Activated naive CD4-positive, alpha-beta T cell treated with anti-CD3 and anti-CD28 coated beads, Interleukin-2, amount 50 U/mL, for 16 hours (primary cell): ENCODE data around the gene KRTAP9-1.
"Not testable (repeated sequence)": the region's sequence is repeated elsewhere in the genome, so short reads cannot be mapped to it uniquely, and the experiment has no call there.

Source experiments
- DNase-seq: peaks from one replicate; pipeline ENCODE4 v3.0.0-alpha.2; 2020

The KRTAP9-1 gene

DNA sequence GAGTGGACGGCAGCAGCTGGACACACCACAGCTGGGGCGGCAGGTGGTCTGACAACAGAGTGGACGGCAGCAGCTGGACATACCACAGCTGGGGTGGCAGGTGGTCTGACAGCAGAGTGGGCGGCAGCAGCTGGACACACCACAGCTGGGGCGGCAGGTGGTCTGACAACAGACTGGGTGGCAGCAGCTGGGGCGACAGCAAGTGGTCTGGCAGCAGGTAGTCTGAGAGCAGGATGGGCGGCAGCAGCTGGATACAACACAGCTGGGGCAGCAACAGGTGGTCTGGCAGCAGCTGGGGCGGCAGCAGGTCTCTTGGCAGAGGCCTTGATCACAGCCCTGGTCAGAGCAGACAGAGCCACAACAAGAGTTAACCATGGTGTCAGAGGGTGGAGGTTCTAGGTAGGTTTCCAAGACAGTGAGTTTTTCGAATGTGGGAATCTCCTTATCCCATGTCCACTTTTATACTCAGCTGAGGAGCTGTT is 5.2 kb upstream of the KRTAP9-1 start, which contains the start of gene KRTAP4-1:
Gene KRTAP4-1 (minus strand): TSS at position 432 of the 482 bp plus-strand sequence. CDS start 57 bp downstream, at position 375.
- DNase-seq = no peak

DNA sequence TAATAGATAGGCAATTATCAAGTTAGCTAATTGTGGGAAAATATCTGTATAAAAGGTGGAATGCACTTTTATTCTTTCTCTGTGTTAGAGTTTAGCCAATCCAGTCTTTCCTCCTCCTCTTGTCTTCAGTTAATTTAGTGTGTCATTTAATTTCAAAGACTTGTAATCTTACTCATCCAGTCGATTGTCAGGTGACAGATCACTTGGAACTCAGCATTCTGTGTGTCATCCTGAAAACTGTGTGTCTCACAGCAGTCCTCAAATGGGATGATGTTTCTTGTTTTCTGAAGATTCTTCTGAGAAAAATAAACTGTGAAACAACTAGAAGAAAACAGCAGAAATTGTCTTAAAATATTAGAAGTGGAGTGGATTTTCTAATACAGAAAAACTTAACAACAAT is 4.7 kb upstream of the KRTAP9-1 start:
- DNase-seq = no peak

DNA sequence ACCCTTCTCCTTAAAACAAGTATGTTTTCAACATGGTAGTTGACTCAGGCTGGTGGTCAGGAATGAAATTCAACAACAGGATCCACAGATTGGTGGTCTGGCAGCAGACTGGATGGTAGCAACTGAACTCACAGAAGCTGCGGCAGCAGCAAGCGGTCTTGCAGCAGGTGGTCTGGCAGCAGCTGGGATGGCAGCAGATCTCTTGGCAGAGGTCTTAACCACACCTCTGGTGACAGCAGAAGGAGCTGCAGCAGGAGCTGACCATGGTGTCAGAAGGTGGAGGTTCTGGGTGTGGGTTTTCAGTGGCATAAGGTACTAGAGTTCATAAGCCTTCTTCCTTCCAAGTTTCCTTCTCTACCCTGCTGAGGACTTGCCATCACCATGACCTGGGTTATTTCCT is 2.8 kb upstream of the KRTAP9-1 start:
- DNase-seq = no peak

DNA sequence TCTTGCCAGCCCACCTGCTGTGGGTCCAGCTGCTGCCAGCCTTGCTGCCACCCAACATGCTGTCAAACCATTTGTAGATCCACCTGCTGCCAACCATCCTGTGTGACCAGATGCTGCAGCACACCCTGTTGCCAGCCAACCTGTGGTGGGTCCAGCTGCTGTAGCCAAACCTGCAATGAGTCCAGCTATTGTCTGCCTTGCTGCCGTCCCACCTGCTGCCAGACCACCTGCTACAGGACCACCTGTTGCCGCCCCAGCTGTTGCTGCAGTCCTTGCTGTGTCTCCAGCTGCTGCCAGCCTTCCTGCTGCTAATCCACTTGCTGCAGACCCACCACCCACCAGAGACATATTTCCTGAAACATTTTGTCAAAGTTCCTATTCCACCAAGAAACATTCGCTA is 641 bp downstream of the KRTAP9-1 start:
- DNase-seq = no peak

DNA sequence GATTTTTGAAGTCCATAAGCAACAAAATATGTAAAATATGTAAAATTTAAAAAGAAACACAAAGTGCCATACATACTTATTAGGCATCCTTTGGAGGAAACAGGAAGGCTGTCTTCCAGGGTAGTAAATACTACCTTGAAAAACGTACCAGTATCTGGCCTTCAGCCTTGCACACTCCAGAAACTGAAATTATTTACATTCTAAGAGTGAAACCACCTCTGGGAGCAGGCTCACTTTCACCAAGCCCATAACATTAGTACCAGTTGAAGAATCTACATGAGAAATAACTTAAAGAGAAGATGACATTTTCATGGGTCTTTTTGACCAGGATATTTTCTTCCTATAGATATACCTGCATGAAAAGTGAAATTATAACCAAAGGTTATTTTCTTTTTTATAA is 6.4 kb downstream of the KRTAP9-1 start:
- DNase-seq = no peak

DNA sequence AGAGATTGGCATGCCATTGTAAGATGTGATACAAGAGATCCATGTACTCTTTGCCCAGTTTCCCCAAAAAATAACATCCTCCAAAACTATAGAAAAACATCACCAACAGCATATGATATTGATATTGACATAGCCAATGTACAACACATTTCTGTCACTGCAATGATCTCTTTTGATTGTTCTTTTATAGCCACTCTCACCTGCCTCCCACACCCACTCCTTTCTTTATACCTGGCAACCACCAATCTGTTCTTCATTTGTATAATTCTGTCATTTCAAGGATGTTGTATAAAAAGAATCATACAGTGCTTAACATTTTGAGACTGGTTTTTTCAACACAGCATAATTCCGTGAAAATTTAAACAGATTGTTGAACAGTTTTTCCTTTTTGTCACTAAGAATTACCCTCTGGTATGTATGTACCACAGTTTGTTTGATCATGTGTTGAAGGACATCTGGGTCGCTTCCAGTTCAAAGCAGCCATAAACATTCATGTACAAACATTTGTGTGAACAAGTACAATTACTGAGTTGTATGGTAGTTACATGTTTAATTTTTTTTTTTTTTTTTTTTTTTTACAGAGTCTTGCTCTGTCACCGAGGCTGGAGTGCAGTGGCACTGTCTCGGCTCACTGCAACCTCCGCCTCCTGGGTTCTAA is 9.9 kb downstream of the KRTAP9-1 start:
- DNase-seq = no peak

DNA sequence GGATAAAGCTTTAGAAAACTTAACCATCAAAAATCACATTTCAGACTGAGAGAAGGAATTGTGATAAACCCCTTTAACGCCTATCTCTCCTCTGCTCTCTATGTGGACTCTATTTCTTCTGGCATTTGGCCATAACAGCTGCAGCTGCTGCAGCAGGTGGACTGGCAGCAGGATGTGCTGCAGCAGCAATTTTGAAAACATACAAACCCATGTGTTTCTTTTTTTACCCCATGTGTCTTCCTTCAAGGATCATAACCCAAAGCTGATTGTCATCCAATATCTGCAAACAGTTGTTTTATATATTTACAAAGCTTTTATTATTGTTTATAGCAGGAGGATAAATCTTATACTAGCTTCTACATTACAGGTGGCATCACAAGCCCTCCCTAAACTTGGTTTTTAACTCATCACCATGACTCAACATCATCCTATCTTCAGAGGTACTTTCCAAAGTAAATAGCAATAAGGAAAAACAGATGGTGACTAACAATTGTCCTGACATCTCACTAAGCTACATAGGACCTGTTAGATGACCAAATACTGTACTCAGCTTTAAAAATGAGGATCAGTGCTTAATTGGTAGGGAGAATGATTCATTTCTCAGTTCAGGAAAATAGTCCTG is 22.3 kb downstream of the KRTAP9-1 start:
- no peak for DNase-seq

DNA sequence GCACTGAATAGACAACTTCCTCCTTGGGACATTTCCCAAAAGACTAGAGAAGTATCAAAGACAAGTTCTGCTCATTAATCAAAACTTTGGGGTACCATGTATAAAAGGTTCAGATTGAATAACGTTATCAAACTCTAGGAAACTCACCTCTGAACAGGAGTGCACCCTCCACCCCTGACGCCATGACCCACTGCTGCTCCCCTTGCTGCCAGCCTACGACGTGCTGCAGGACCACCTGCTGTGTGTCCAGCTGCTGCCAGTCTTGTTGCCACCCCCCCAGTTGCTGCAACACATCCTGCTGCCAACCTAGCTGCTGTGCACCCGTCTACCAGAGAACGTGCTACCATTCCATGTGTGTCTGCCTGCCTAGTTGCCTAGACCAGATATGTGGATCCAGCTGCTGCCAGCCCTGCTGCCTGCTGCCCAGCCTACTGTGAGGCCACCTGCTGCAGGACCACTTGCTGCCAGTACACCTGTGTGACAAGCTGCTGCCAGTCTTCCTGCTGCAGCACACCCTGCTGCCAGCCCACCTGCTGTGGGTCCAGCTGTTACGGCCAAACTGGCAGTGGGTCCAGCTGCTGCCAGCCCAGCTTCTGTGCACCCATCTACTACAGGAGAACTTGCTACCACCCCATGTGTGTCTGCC is 23.0 kb downstream of the KRTAP9-1 start:
- no peak for DNase-seq

DNA sequence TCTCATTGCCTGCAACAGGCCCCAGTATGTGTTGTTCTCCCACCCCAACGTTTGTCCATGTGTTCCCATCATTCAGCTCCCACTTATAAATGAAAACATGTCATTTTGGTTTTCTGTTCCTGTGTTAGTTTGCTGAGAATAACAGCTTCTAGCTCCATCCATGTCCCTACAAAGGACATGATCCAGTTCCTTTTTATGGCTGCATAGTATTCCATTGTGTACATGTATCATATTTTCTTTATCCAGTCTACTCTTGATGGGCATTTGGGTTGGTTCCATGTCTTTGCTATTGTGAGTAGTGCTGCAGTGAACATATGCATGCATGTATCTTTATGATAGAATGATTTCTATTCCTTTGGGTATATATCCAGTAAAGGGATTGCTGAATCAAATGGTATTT is 26.0 kb downstream of the KRTAP9-1 start:
- no peak for DNase-seq

DNA sequence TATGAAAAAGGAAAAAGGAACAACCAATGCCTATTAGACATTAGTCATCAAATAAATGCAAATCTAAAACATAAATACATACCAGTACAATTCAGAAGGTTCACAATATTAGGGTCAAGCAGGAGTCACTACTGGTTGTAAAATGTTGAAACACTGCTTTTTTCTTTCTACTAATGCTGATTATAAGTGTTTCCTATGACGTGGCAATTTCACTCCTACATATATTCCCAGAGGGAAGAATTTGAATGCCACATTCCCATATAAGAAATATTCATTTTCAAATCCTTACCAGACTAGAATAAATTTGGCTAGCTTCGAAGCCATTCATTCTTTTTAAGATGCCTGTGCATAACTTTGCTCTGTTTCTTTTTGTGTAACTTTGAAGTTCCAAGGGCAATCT is 34.1 kb downstream of the KRTAP9-1 start:
- DNase-seq = no peak

DNA sequence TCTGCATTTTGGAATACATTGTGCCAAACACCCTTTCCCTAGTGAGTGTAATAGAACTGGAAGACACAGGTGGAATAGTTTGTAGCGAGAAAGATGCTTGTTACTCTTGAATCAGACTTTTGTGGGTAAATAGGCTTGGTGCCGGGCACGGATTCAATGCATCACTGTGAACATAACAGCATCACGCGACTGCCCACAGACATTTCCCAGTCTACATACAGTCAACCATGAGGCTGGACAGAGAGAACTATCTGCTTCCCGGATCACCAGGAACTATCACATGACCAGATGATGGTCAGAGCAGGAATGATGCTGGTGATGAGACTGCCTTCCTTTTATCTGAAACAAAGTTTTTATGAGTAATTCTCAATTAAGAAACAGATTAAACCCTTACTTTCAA is 36.4 kb downstream of the KRTAP9-1 start:
- no peak for DNase-seq

DNA sequence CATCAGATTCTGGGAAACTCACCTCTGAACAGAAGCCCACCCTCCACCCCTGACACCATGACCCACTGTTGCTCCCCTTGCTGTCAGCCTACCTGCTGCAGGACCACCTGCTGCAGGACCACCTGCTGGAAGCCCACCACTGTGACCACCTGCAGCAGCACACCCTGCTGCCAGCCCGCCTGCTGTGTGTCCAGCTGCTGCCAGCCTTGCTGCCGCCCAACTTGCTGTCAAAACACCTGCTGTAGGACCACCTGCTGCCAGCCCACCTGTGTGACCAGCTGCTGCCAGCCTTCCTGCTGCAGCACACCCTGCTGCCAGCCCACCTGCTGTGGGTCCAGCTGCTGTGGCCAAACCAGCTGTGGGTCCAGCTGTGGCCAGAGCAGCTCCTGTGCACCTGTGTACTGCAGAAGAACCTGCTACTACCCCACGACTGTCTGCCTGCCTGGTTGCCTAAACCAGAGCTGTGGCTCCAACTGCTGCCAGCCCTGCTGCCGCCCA is 37.0 kb downstream of the KRTAP9-1 start, which contains the start of gene KRTAP9-2:
Gene KRTAP9-2 (plus strand): TSS at position 51 of the 498 bp plus-strand sequence. CDS start 7 bp downstream, at position 58.
- not testable (repeated sequence) for DNase-seq

DNA sequence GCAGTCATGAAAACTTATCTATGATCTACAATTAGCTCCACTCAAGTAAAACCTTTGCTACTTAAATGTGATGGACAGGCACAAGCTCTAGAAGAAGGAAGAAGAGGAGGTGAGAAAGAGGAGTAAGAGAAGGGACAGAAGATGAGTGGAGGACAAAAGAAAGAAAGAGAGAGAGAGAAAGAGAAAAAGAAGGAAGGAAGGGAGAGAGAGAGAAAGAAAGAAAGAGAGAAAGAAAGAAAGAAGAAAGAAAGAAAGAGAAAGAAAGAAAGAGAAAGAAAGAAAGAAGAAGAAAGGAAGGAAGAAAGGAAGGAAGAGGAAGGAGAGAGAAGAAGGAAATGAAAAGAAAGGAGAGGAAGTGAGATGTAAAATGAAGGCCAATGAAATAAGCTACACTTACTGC is 40.4 kb downstream of the KRTAP9-1 start:
- no peak for DNase-seq

DNA sequence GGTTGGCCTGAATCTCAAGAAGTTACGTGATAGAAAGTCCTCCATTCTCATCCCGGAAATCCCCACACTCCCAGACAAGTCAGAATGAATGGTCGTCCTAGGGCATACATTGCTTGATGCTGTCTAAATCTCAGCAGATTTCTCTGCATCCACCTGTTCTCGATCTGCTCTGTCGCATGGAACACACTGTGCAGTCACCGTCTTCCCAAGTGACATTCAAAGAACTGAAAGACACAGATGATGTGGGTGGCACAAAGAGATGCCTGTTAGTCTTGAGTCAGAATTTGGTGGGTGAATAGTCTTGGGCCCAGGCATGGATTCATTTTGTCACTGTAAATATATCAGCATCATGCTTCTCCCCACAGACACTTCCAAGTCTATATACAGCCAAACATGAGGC is 42.0 kb downstream of the KRTAP9-1 start:
- DNase-seq = no peak

DNA sequence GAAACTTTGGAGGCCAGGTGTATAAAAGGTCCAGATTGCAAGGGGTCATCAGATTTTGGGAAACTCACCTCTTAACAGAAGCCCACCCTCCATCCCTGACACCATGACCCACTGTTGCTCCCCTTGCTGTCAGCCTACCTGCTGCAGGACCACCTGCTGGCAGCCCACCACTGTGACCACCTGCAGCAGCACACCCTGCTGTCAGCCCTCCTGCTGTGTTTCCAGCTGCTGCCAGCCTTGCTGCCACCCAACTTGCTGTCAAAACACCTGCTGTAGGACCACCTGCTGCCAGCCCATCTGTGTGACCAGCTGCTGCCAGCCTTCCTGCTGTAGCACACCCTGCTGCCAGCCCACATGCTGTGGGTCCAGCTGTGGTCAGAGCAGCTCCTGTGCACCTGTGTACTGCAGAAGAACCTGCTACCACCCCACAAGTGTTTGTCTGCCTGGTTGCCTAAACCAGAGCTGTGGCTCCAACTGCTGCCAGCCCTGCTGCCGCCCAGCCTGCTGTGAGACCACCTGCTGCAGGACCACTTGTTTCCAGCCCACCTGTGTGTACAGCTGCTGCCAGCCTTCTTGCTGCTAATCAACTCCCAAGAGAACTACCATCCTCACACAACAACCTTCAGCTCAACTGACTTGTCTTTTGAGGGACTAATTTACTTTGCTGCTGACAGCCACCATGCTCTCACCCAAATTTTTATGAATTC is 42.9 kb downstream of the KRTAP9-1 start, which contains the start of gene KRTAP9-3:
Gene KRTAP9-3 (plus strand): TSS at position 51 of the 707 bp plus-strand sequence. CDS start 53 bp downstream, at position 104.
- not testable (repeated sequence) for DNase-seq

DNA sequence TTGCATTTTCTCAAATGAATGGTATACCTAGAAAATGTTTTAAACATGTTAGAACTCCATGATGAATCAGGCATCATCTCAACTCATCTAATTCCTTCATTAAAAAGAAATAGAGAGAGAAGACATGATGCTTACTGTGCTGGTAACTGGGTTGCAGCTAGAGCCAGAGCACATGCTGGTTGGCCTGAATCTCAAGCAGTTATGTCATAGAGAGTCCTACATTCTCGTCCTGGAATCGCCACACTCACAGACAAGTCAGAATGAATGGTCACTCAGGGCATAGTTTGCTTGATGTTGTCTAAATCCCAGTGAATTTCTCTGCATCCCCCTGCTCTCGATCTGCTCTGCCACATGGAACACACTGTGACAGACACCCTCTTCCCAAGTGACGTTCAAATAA is 47.4 kb downstream of the KRTAP9-1 start:
- DNase-seq = not testable (repeated sequence)

DNA sequence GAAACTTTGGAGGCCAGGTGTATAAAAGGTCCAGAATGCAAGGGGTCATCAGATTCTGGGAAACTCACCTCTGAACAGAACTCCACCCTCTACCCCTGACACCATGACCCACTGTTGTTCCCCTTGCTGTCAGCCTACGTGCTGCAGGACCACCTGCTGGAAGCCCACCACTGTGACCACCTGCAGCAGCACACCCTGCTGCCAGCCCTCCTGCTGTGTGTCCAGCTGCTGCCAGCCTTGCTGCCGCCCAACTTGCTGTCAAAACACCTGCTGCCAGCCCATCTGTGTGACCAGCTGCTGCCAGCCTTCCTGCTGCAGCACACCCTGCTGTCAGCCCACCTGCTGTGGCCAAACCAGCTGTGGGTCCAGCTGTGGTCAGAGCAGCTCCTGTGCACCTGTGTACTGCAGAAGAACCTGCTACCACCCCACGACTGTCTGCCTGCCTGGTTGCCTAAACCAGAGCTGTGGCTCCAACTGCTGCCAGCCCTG is 48.3 kb downstream of the KRTAP9-1 start, which contains the start of gene KRTAP9-8:
Gene KRTAP9-8 (plus strand): TSS at position 51 of the 489 bp plus-strand sequence. CDS start 53 bp downstream, at position 104.
- DNase-seq = not testable (repeated sequence)
